ENCODE data around the gene ZNF488.

Gene ZNF488

DNA sequence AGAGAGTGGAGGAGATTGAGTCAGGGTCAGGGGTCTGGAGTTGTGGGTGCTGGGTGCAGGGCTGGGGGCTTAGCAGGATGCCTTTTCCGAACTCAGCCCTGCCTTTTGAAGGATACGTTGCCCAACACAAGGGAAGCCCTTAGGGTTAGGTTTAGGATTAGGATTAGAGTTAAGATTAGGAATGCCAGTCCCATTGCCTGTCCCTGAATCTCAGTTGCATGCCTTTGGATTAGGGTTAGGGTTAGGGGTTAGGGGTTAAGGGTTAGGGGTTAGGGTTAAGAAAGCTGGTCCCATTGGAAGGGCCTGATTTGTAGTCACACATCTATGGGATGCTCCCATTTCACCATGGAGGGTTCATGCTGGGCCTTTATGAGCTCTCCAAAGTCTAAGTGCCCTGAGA lies 20.8 kb upstream of the ZNF488 start:
- Histone ChIP-seq H3K79me2 (ENCODE audit: insufficient read depth, low read depth) (no peaks in the 10 kb centered on the region), H3K27ac (no peak overlapping the region), H3K36me3 (ENCODE audit: insufficient read depth) (no peaks in the 10 kb centered on the region), H3K4me3 (IDR thresholded peaks at IDR 0.05; ENCODE audit: insufficient read depth, low read depth, low read length) (no peak overlapping the region), H3K4me1 (ENCODE audit: low read depth, poor library complexity, severe bottlenecking) (no peaks in the 10 kb centered on the region), H3K9ac (no peak overlapping the region), H2AFZ (ENCODE audit: low read depth) (no peak overlapping the region), H3K27me3 (ENCODE audit: insufficient read depth, low read depth) (no peaks in the 10 kb centered on the region), H4K20me1 (ENCODE audit: insufficient read depth) (no peaks in the 10 kb centered on the region), H3K4me2 (no peak overlapping the region)
- TF ChIP-seq, protein P1, sequence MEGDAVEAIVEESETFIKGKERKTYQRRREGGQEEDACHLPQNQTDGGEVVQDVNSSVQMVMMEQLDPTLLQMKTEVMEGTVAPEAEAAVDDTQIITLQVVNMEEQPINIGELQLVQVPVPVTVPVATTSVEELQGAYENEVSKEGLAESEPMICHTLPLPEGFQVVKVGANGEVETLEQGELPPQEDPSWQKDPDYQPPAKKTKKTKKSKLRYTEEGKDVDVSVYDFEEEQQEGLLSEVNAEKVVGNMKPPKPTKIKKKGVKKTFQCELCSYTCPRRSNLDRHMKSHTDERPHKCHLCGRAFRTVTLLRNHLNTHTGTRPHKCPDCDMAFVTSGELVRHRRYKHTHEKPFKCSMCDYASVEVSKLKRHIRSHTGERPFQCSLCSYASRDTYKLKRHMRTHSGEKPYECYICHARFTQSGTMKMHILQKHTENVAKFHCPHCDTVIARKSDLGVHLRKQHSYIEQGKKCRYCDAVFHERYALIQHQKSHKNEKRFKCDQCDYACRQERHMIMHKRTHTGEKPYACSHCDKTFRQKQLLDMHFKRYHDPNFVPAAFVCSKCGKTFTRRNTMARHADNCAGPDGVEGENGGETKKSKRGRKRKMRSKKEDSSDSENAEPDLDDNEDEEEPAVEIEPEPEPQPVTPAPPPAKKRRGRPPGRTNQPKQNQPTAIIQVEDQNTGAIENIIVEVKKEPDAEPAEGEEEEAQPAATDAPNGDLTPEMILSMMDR (conservative IDR thresholded peaks at IDR 0.05; ENCODE audit: low read depth, low read length) = no peak

DNA sequence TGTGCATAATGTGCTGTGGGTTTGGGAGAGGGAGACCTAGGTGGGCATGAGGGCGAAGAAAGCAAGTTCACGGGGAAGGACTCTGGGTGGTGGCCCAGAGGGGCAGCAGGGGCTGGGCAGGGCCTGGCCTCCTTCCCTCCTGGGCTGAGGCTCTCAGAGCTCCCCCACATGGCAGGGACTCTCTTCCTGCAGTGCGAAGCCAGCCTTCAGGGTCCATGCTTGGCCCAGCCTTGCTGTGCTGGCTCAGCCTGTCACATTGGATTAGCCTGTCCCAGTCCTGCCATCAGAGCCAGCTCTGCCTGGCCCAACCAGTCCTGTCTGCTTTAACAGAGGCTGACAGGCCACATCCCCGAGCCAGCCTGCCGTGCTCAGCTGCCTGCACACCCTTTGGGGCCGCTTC lies 20.4 kb upstream of the ZNF488 start:
- Histone ChIP-seq H3K4me2 (no peak overlapping the region), H3K27ac (no peak overlapping the region)

DNA sequence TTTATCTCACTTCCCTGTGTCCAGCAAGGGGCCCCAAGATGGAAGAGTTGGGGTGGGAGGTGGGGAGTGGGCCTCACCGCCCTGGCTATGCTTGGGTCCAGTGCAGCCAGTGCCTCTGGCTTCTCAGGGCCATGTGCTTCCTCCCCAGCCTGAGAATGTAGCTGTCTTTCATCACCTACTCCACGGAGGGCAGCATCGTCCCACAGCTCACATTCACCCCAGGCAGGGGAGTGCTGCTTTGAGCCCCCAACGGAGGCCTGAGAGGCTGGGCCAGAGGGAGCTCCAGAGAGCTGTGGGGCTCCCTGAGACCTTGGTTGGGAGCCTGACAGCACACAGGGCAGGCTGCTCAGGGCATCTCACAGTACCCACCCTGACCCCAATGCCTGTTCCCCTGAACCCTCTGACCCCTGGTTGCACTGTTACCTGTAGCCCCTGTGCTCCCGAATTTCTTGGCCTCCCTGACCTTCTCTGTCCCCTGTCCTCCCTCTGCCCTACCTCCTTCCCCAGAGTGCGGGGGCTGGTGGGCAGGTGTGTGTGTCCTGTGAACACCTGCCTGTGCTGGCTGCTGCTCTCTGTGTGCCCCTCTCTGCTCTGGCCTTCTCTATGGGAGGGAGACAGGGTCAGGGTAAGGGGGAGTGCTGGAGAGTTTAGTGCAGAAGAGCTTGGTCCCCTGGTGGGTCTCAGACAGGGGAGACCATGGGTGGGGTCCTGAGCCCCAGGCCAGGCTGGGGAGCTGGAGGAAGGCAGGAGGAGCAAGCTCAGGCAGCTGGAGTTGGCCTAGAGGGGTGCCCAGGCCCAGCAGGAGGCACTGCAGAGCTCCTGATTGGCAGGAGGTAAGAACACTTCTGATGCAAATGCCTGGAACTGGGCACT lies 19.6 kb upstream of the ZNF488 start:
- no peak overlapping the region for H3K27ac ChIP-seq
- TF ChIP-seq, protein P1 (conservative IDR thresholded peaks at IDR 0.05; ENCODE audit: low read depth, low read length) = no peak
- no peak overlapping the region for H3K4me3 ChIP-seq (IDR thresholded peaks at IDR 0.05; ENCODE audit: insufficient read depth, low read depth, low read length)
- no peaks in the 10 kb centered on the region for H3K79me2 ChIP-seq (ENCODE audit: insufficient read depth, low read depth)
- no peaks in the 10 kb centered on the region for H4K20me1 ChIP-seq (ENCODE audit: insufficient read depth)
- H3K9ac ChIP-seq = no peak overlapping the region
- no peak overlapping the region for H3K4me2 ChIP-seq
- no peaks in the 10 kb centered on the region for H3K27me3 ChIP-seq (ENCODE audit: insufficient read depth, low read depth)
- H3K36me3 ChIP-seq (ENCODE audit: insufficient read depth) = no peaks in the 10 kb centered on the region
- no peaks in the 10 kb centered on the region for H3K4me1 ChIP-seq (ENCODE audit: low read depth, poor library complexity, severe bottlenecking)
- H2AFZ ChIP-seq (ENCODE audit: low read depth) = no peak overlapping the region

More for the DNA sequence above, 20.4 kb upstream of the ZNF488 start:
- TF ChIP-seq, protein P1 (conservative IDR thresholded peaks at IDR 0.05; ENCODE audit: low read depth, low read length) = no peak
- no peak overlapping the region for H2AFZ ChIP-seq (ENCODE audit: low read depth)
- no peaks in the 10 kb centered on the region for H3K79me2 ChIP-seq (ENCODE audit: insufficient read depth, low read depth)
- no peaks in the 10 kb centered on the region for H3K36me3 ChIP-seq (ENCODE audit: insufficient read depth)
- H3K4me3 ChIP-seq (IDR thresholded peaks at IDR 0.05; ENCODE audit: insufficient read depth, low read depth, low read length) = no peak overlapping the region
- no peaks in the 10 kb centered on the region for H4K20me1 ChIP-seq (ENCODE audit: insufficient read depth)
- no peaks in the 10 kb centered on the region for H3K27me3 ChIP-seq (ENCODE audit: insufficient read depth, low read depth)
- H3K4me1 ChIP-seq (ENCODE audit: low read depth, poor library complexity, severe bottlenecking) = no peaks in the 10 kb centered on the region
- H3K9ac ChIP-seq = no peak overlapping the region

DNA sequence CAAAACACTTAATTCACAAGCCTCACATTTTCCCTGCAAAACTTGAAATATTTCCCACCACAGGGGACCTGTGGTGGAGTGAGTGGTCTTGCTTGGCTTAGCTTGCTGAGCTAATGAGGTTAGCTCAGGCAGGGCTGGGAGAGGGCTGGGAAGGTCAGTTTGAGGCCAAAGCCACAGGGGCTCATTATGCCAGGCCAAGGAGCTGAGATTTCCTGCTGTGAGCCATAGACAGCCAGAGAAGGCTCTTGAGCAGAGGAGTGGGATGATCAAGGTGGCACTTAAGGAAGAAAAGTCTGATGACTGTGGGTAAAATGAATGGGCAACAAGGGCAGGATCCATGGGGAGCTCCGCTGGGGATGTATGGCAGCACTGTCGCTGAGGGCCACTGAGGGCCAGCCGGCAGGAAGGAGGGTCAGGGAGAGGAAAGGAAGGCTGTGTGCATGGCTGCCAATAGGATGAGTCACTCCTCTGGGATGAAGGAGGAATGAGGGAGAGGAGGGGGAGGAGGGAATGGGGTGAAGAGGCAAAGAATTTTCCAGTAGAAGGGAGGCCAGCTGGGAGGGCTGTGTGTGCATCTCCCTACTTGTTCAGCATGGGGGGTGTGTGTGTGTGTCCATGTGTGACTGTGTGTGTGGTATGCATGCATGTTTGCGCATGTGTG lies 18.7 kb upstream of the ZNF488 start:
- H3K4me2 ChIP-seq = no peak overlapping the region
- no peaks in the 10 kb centered on the region for H3K27me3 ChIP-seq (ENCODE audit: insufficient read depth, low read depth)
- no peak overlapping the region for H3K4me3 ChIP-seq (IDR thresholded peaks at IDR 0.05; ENCODE audit: insufficient read depth, low read depth, low read length)
- H3K27ac ChIP-seq = no peak overlapping the region
- TF ChIP-seq, protein P1 (conservative IDR thresholded peaks at IDR 0.05; ENCODE audit: low read depth, low read length) = no peak
- no peaks in the 10 kb centered on the region for H3K79me2 ChIP-seq (ENCODE audit: insufficient read depth, low read depth)
- H3K36me3 ChIP-seq (ENCODE audit: insufficient read depth) = no peaks in the 10 kb centered on the region
- H4K20me1 ChIP-seq (ENCODE audit: insufficient read depth) = no peaks in the 10 kb centered on the region
- H3K9ac ChIP-seq = no peak overlapping the region
- H2AFZ ChIP-seq (ENCODE audit: low read depth) = no peak overlapping the region
- no peaks in the 10 kb centered on the region for H3K4me1 ChIP-seq (ENCODE audit: low read depth, poor library complexity, severe bottlenecking)
